Kidney glomerular epithelial cell (primary cell): Measurements from ENCODE around the gene IREB2.
"Not testable (repeated sequence)": the region's sequence is repeated elsewhere in the genome, so short reads cannot be mapped to it uniquely, and the experiment has no call there.

Source experiments
- DNase-seq: peaks from one replicate; lab custom pipeline; 2025; lab: John Stamatoyannopoulos, UW

Gene IREB2

GRCh38 chr15:78437762-78438618 is at the start of gene IREB2:
Gene IREB2, plus strand, starts transcription at chr15:78438216. Its CDS starts 122 bp downstream, at chr15:78438338.
- peak; percentile 99 for DNase-seq

GRCh38 chr15:78388865-78389264 is 49.2 kb upstream of the IREB2 start:
- no peak for DNase-seq

GRCh38 chr15:78389322-78389721 is 48.7 kb upstream of the IREB2 start:
- no peak for DNase-seq

- no peak for DNase-seq
Measured at GRCh38 chr15:78389738-78390137, 48.3 kb upstream of the IREB2 start.

GRCh38 chr15:78390242-78390641 is 47.8 kb upstream of the IREB2 start:
- no peak for DNase-seq

- DNase-seq, result no peak
Measured at GRCh38 chr15:78390826-78391225, 47.2 kb upstream of the IREB2 start.

- DNase-seq, result no peak
Measured at GRCh38 chr15:78391781-78392180, 46.2 kb upstream of the IREB2 start.

- no peak for DNase-seq
Measured at GRCh38 chr15:78392430-78392829, 45.6 kb upstream of the IREB2 start.

- DNase-seq, result no peak
Measured at GRCh38 chr15:78393137-78393536, 44.9 kb upstream of the IREB2 start.

- no peak for DNase-seq
Measured at GRCh38 chr15:78394026-78394425, 44.0 kb upstream of the IREB2 start.

GRCh38 chr15:78394981-78395616 is 42.9 kb upstream of the IREB2 start:
- DNase-seq, result no peak

GRCh38 chr15:78396186-78396814 is 41.7 kb upstream of the IREB2 start:
- DNase-seq, result no peak

GRCh38 chr15:78396976-78397375 is 41.0 kb upstream of the IREB2 start:
- DNase-seq, result no peak

- no peak for DNase-seq
Measured at GRCh38 chr15:78397382-78397781, 40.6 kb upstream of the IREB2 start.

GRCh38 chr15:78398076-78398825 is 39.8 kb upstream of the IREB2 start:
- no peak for DNase-seq

- DNase-seq, result no peak
Measured at GRCh38 chr15:78399091-78399490, 38.9 kb upstream of the IREB2 start.

- no peak for DNase-seq
Measured at GRCh38 chr15:78402061-78402610, 35.9 kb upstream of the IREB2 start.

- no peak for DNase-seq
Measured at GRCh38 chr15:78404125-78404524, 33.9 kb upstream of the IREB2 start.

GRCh38 chr15:78404796-78405195 is 33.2 kb upstream of the IREB2 start:
- not testable (repeated sequence) for DNase-seq

GRCh38 chr15:78405336-78405924 is 32.6 kb upstream of the IREB2 start:
- DNase-seq, result no peak

- no peak for DNase-seq
Measured at GRCh38 chr15:78406016-78406585, 31.9 kb upstream of the IREB2 start.
